H9 (cell line): ENCODE measurements around the gene GSG1L. TPM values are rescaled to one million over a fixed set of nuclear protein-coding genes. Genes with fewer than 3 reads are reported as not detected.
A peak's percentile ranks its signal among the peaks of the same experiment; 100 is the strongest.

Source experiments
- DNase-seq: peaks from one replicate; pipeline ENCODE4 v3.0.0-alpha.2; 2017
- H2AFZ ChIP-seq: one replicate; pipeline ENCODE4 v1.6.1; 2013; ENCODE audit warnings: mild to moderate bottlenecking, low read length, control low read depth, moderate library complexity
- H2AK5ac ChIP-seq: 2 replicates; pipeline ENCODE4 v1.6.1; 2013; ENCODE audit warnings: low read length, control low read depth, mixed read lengths; ENCODE audit not compliant: insufficient read length
- H2BK120ac ChIP-seq: one replicate; pipeline ENCODE4 v1.6.1; 2013; ENCODE audit warnings: low read depth, mild to moderate bottlenecking, low read length, control low read depth, inconsistent platforms; ENCODE audit not compliant: poor library complexity, severe bottlenecking
- H2BK12ac ChIP-seq: 2 replicates; pipeline ENCODE4 v1.6.1; 2013; ENCODE audit warnings: low read length, control low read depth, mixed read lengths, low read depth; ENCODE audit not compliant: insufficient read length
- H2BK15ac ChIP-seq: 2 replicates; pipeline ENCODE4 v1.6.1; 2013; ENCODE audit warnings: low read depth, low read length, control low read depth
- H2BK20ac ChIP-seq: one replicate; pipeline ENCODE4 v1.6.1; 2013; ENCODE audit warnings: low read depth, mild to moderate bottlenecking, low read length, control low read depth, inconsistent platforms; ENCODE audit not compliant: poor library complexity, severe bottlenecking
- H2BK5ac ChIP-seq: 2 replicates; pipeline ENCODE4 v1.6.1; 2013; ENCODE audit warnings: low read length, control low read depth, mixed read lengths; ENCODE audit not compliant: insufficient read length
- H3K14ac ChIP-seq: 2 replicates; pipeline ENCODE4 v1.6.1; 2013; ENCODE audit warnings: low read length, control low read depth; ENCODE audit not compliant: insufficient read depth
- H3K18ac ChIP-seq: 2 replicates; pipeline ENCODE4 v1.6.1; 2013; ENCODE audit warnings: low read depth, mild to moderate bottlenecking, mixed read lengths, low read length, control low read depth; ENCODE audit not compliant: insufficient read length
- H3K23ac ChIP-seq: 2 replicates; pipeline ENCODE4 v1.6.1; 2013; ENCODE audit warnings: low read length, control low read depth, mixed read lengths, low read depth; ENCODE audit not compliant: insufficient read length
- H3K23me2 ChIP-seq: 2 replicates; pipeline ENCODE4 v1.6.1; 2013; ENCODE audit warnings: low read depth, mild to moderate bottlenecking, mixed read lengths, low read length, control low read depth; ENCODE audit not compliant: insufficient read length, poor library complexity, severe bottlenecking
- H3K27ac ChIP-seq: 2 replicates; pipeline ENCODE4 v1.5.1; 2013; ENCODE audit warnings: low read length, control low read depth, mixed read lengths, low read depth; ENCODE audit not compliant: insufficient read length
- H3K27me3 ChIP-seq: 2 replicates; pipeline ENCODE4 v1.6.1; 2013; ENCODE audit warnings: low read length, control low read depth, inconsistent platforms; ENCODE audit not compliant: insufficient read depth
- H3K4ac ChIP-seq: 2 replicates; pipeline ENCODE4 v1.6.1; 2013; ENCODE audit warnings: low read depth, mild to moderate bottlenecking, control low read depth, inconsistent platforms, low read length, moderate library complexity
- H3K4me1 ChIP-seq: 2 replicates; pipeline ENCODE4 v1.6.1; 2013; ENCODE audit warnings: low read length, control low read depth, inconsistent platforms; ENCODE audit not compliant: insufficient read depth
- H3K4me2 ChIP-seq: 2 replicates; pipeline ENCODE4 v1.6.1; 2013; ENCODE audit warnings: low read length, control low read depth, mixed read lengths; ENCODE audit not compliant: insufficient read length, insufficient read depth
- H3K56ac ChIP-seq: 2 replicates; pipeline ENCODE4 v1.6.1; 2013; ENCODE audit warnings: low read depth, mild to moderate bottlenecking, mixed read lengths, low read length, control low read depth; ENCODE audit not compliant: insufficient read length
- H3K79me1 ChIP-seq: 2 replicates; pipeline ENCODE4 v1.6.1; 2013; ENCODE audit warnings: low read depth, mild to moderate bottlenecking, moderate library complexity, low read length, control low read depth, inconsistent platforms; ENCODE audit not compliant: insufficient read depth, poor library complexity, severe bottlenecking
- H3K79me2 ChIP-seq: 2 replicates; pipeline ENCODE4 v1.6.1; 2013; ENCODE audit warnings: low read length, control low read depth, inconsistent platforms; ENCODE audit not compliant: insufficient read depth
- H3K9ac ChIP-seq: 2 replicates; pipeline ENCODE4 v1.6.1; 2013; ENCODE audit warnings: low read length, control low read depth, mixed read lengths; ENCODE audit not compliant: insufficient read length; ENCODE audit errors: extremely low read depth
- H3K9me3 ChIP-seq: one replicate; pipeline ENCODE4 v1.6.1; 2013; ENCODE audit warnings: low read depth, low read length, inconsistent platforms; ENCODE audit not compliant: control insufficient read depth
- H3T11ph ChIP-seq: one replicate; pipeline ENCODE4 v1.6.1; 2013; ENCODE audit warnings: mild to moderate bottlenecking, low read length, control low read depth, inconsistent platforms
- H4K20me1 ChIP-seq: one replicate; pipeline ENCODE4 v1.6.1; 2013; ENCODE audit not compliant: control insufficient read depth, insufficient read length, insufficient read depth
- H4K5ac ChIP-seq: 2 replicates; pipeline ENCODE4 v1.6.1; 2013; ENCODE audit warnings: low read depth, mild to moderate bottlenecking, mixed read lengths, low read length, control low read depth; ENCODE audit not compliant: insufficient read length
- H4K8ac ChIP-seq: replicated peaks from 2 replicates; pipeline ENCODE4 v1.6.1; 2013; ENCODE audit warnings: low read length, control low read depth, mixed read lengths, low read depth; ENCODE audit not compliant: insufficient read length
- H4K91ac ChIP-seq: 2 replicates; pipeline ENCODE4 v1.6.1; 2013; ENCODE audit warnings: low read depth, mild to moderate bottlenecking, moderate library complexity, mixed read lengths, low read length, control low read depth; ENCODE audit not compliant: insufficient read length
- H3K27ac Mint-ChIP-seq, 3 experiments: 2 replicates in 2 of 3; 3 replicates in 1 of 3; pipeline ENCODE4 v1.8.0; 2020 to 2021; ENCODE audit warnings: mixed read lengths in 3 of 3, mild to moderate bottlenecking in 1 of 3, moderate library complexity in 1 of 3
- H3K27me3 Mint-ChIP-seq: 2 replicates; pipeline ENCODE4 v1.8.0; 2021; ENCODE audit warnings: low read depth, mild to moderate bottlenecking, moderate library complexity, mixed read lengths
- H3K36me3 Mint-ChIP-seq, 3 experiments: 2 replicates in 2 of 3; 3 replicates in 1 of 3; pipeline ENCODE4 v1.8.0; 2020 to 2021; ENCODE audit warnings: low read depth in 3 of 3, mixed read lengths in 3 of 3; ENCODE audit not compliant: insufficient read depth in 1 of 3
- H3K4me1 Mint-ChIP-seq, 2 experiments: 2 replicates each; pipeline ENCODE4 v1.8.0; 2020; ENCODE audit warnings: mixed read lengths in 2 of 2
- H3K4me3 Mint-ChIP-seq, 2 experiments: 2 replicates in 1 of 2; 3 replicates in 1 of 2; pipeline ENCODE4 v1.8.0; 2020 to 2021; ENCODE audit warnings: mild to moderate bottlenecking in 2 of 2, mixed read lengths in 2 of 2, moderate library complexity in 1 of 2
- H3K9me3 Mint-ChIP-seq, 2 experiments: 2 replicates in 1 of 2; 3 replicates in 1 of 2; pipeline ENCODE4 v1.8.0; 2020; ENCODE audit warnings: mild to moderate bottlenecking in 2 of 2, mixed read lengths in 2 of 2, moderate library complexity in 1 of 2
- CTCF ChIP-seq: fragments of 200-600 bp; sonication (generic); conservative IDR thresholded peaks from 3 replicates; pipeline ENCODE4 v1.8.0; 2021; ENCODE audit warnings: antibody characterized with exemption, mild to moderate bottlenecking
- WGBS: extraction: QIAGEN DNeasy Blood & Tissue Kit; methylation state at CpG from one replicate; pipeline ENCODE4 v1.1.7; 2013; ENCODE audit warnings: missing lambda C conversion rate, low lambda C conversion rate, mixed read lengths; ENCODE audit not compliant: insufficient read length; ENCODE audit errors: extremely low coverage; 5-methylcytosine and 5-hydroxymethylcytosine counted together
- total RNA-seq: library from RNA; stranded (reverse); gene quantifications from 2 replicates; pipeline ENCODE4 v1.2.1, GENCODE V29; 2021

GSG1L gene
- total RNA-seq, 1 experiment from 2014 or later, result 0.35 TPM

- Histone ChIP-seq H3K18ac (no peak overlapping the region), H2AK5ac (no peak overlapping the region), H3K14ac (no peak overlapping the region), H2BK120ac (no peak overlapping the region), H4K5ac (no peak overlapping the region), H3K9me3 (no peaks in the 10 kb centered on the region), H3K27me3 (no peaks in the 10 kb centered on the region; the same call in 1 of the 2 replicates), H3K9ac (no peak overlapping the region), H3K79me2 (no peaks in the 10 kb centered on the region), H2BK20ac (no peak overlapping the region), H2BK5ac (no peak overlapping the region), H3K4ac (no peak overlapping the region), H3K4me2 (no peak overlapping the region), H3K56ac (no peak overlapping the region), H4K20me1 (no peaks in the 10 kb centered on the region), H3T11ph (no peak overlapping the region), H3K27ac (no peak overlapping the region), H3K79me1 (no peaks in the 10 kb centered on the region), H4K8ac (no peak overlapping the region), H4K91ac (no peak overlapping the region), H2AFZ (no peak overlapping the region), H2BK15ac (no peak overlapping the region), H2BK12ac (no peak overlapping the region), H3K23ac (no peak overlapping the region), H3K4me1 (no peaks in the 10 kb centered on the region), H3K23me2 (no peaks in the 10 kb centered on the region)
- Mint-ChIP-seq H3K9me3 (peaks cover 0 to under 1% of the 10 kb centered on the region in 2 experiments; a peak in 1 of 5 replicates), H3K4me3 (no peak overlapping the region), H3K36me3 (peaks cover 0 to under 1% (median under 1%) of the 10 kb centered on the region in 3 experiments; a peak in 3 of 7 replicates), H3K4me1 (peaks cover 0 to 3% of the 10 kb centered on the region in 2 experiments; a peak in 2 of 4 replicates), H3K27ac (peak overlapping the region in 1 of 3 experiments; percentile 48; a peak in 1 of 7 replicates), H3K27me3 (peaks cover 10% of the 10 kb centered on the region)
- no peak for TF ChIP-seq CTCF
- no CpG with 5 or more reads among the region's 8 CpGs for WGBS
- DNase-seq, result no peak
These were observed 161.0 kb downstream of the GSG1L start for GRCh38 chr16:27902551-27902950.
